GM21529 (cell line): ENCODE results near the gene NRBP1.

Experiments used
- ATAC-seq: cut with Tn5 transposase; IDR thresholded peaks from one replicate; pipeline ENCODE4 v1.9.1; 2021; ENCODE audit not compliant: unreplicated experiment

Gene NRBP1

GRCh38 chr2:27428213-27428977 is at the start of gene NRBP1:
Gene NRBP1 (plus strand): TSS chr2:27428631. CDS start chr2:27433274, 4,643 bp downstream.
- ATAC-seq, result peak; percentile 87

GRCh38 chr2:27378809-27379290 is 49.6 kb upstream of the NRBP1 start:
- ATAC-seq, result no peak

- ATAC-seq, result no peak
These were observed 49.0 kb upstream of the NRBP1 start for GRCh38 chr2:27379383-27379835.

DNA sequence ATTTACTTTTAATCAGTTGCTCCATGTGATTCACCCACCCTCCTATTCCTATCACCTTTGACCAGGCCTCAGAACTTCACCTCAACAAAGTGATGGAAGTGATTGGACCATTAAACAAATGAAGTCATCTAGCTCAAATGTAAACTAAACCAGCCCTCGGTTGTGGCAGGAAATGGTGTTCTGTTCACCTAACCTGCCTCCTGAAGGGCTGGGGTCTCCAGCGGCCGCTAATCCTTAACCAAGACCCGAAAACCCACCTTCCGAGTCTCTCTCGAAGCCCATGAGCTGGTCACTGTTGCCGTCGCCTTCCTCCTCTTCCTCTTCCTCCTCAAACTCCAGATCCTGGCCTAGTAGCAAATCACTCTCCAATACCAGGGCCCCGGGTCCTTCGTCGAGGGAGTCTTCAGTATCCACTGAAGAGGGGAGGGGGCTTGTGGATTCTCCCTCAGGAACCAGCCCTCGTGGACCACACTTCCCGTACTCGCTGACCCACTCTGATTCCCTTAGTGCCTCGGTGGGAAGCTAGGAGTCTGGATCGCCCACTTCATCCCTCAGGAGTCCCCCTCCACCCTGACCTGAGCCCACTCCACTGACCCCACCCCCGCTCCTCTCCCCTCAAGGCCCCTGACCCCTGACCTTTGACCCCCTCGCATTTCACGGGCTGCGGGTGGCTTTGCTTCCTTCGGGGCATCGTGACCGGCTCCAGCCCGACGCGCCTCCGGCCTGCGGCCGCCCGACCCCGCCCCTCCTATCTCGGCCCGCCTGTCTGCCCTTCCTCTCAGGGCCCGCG is 48.4 kb upstream of the NRBP1 start:
- peak; percentile 24 for ATAC-seq

DNA sequence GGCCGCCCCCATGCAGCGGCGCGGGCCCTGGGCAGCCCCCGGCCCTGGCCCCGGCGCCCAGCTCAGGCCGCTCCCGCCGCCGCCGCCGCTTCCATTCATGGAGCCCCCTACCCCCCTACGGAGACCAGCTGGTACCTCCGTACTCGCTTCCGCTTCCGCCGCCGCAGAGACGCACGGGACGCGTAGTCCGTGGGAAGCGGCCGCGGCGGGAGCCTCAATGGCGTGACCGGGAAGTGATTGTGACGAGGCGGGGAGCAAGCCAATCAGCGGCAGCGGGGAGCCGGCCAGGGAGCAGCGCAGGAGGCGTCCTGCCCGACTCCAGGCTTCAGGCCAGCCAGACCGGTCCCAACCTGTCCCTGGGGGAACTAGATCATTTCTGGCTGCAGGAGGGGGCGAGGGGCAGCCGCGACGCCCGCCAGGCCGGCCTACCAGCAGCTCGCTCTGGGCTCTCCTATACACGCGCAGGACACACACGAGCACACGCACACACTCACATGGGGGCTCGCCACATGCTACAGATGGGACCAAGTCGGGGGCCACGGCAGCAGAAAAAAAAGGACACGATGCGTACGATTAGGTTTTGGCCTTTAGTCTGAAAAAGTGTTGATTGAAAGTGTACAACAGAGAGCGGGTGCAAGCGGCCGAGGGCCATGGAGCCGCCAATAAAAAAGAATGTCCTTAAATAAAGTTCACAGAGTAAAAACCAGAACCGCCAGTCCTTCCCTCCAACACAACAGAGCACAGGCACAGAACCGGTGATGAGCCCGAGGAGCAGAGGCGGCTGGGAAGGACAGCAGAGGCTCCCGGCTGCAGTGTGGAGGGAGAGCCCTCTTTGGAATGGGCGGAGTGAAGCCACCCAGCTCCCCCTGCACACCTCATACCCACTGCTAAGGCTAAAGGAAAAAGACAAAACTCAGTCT is 47.5 kb upstream of the NRBP1 start, which contains the start of gene ZNF513:
Gene ZNF513 (minus strand): TSS at position 109 of the 920 bp plus-strand sequence. CDS start 208 bp downstream, outside the sequence.
- peak; percentile 87 for ATAC-seq

GRCh38 chr2:27381577-27382181 is 46.8 kb upstream of the NRBP1 start:
- no peak for ATAC-seq

DNA sequence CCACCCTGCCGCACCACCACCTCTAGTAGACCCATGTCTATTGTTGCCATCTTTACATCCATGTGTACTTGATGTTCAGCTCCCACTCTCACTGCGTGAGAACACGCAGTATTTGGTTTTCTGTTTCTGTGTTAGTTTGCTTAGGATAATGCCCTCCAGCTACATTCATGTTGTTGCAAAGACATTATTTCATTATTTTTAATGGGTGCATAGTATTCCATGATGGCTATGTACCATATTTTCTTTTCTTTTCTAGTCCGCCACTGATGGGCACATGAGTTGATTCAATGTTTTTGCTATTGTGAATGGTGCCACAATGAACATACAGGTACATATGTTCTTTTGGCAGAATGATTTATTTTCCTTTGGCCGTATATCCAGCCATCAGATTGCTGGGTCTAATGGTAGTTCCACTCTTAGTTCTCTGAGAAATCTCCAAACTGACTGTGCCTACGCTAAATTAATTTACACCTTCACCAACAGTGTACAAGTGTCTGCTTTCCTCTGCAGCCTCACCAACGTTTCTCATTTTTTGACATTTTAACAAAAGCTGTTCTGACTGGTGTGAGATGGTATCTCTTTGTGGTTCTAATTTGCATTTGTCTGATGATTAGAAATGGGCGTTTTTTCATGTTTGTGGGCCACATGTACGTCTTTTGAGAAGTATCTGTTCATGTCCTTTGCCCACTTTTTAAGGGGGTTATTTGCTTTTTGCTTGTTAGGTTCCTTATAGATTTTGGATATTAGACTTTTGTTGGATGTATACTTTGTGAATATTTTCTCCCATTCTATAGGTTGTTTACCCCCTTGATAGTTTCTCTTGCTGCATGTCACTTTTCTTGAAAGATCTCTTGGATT is 37.4 kb upstream of the NRBP1 start:
- ATAC-seq, result no peak

- ATAC-seq, result no peak
These were observed 35.2 kb upstream of the NRBP1 start for GRCh38 chr2:27393225-27393624.

GRCh38 chr2:27398962-27399361 is 29.5 kb upstream of the NRBP1 start:
- ATAC-seq, result no peak

- ATAC-seq, result no peak
These were observed 27.9 kb upstream of the NRBP1 start for GRCh38 chr2:27400348-27401135.

DNA sequence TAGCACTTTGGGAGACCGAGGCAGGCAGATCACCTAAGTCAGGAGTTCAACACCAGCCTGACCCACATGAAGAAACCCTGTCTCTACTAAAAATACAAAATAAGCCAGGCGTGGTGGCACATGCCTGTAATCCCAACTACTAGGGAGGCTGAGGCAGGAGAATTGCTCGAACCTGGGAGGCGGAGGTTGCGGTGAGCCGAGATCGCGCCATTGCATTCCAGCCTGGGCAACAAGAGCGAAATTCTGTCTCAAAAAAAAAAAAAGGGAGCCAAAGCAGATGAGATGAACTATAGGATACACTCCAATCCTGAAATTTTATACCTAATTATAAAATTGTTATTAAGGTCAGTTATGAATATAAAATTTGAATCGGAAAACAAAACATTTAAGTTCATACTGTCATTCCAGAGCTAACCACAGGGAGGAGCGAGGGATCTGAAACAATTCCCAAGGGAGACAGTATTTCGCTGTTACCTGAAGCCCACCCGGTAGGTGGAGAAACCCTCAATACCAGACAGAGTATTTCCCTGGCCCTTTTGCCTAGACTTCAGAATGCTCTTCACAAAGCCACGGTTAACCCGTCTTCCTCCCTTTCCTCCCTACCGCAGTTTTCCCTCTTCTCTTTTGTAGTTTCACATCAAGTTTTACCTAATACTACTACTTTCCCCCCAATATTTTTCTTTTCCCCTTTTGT is 20.5 kb upstream of the NRBP1 start:
- ATAC-seq, result no peak

GRCh38 chr2:27408601-27409320 is 19.7 kb upstream of the NRBP1 start:
- ATAC-seq, result peak; percentile 36

DNA sequence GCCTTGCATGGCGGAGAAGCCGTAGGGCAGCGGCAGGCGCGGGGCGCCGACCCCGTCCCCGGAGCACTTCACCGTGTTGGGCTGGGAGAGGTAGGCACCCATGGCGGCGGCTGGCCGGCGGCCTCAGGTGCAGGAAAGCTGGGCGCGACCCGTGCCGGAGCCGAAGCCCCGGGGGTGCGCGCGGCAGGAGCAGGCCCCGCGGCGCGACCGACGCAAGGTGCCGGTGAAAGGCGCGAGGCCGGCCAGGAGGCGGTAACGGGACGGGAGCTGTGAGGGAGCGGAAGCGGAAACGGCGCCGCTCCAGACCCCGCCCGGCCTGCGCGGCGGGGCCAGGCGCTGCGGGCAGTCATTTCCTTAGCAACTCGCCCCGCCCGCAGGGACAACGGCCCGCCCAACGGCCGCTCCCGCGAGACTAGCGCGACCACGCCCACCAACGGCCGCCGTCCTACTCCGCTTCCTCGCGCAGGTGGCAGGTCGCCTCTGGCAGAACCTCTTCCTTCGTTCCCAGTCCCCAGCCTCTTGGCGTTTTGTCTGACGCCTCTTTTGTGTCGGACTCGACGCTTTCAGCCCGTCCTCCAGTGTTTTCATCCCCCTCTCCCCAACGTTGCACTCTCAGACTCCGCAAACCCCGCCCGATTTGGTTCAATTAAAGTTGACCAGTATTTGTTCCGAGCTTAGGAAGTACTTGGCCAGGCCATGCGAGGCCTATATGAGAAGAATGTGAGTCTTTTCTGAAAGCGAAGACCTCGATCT is 18.9 kb upstream of the NRBP1 start, which contains the start of gene PPM1G:
Gene PPM1G (minus strand): TSS at position 271 of the 753 bp plus-strand sequence. CDS start 169 bp downstream, at position 102.
- peak; percentile 94 for ATAC-seq

DNA sequence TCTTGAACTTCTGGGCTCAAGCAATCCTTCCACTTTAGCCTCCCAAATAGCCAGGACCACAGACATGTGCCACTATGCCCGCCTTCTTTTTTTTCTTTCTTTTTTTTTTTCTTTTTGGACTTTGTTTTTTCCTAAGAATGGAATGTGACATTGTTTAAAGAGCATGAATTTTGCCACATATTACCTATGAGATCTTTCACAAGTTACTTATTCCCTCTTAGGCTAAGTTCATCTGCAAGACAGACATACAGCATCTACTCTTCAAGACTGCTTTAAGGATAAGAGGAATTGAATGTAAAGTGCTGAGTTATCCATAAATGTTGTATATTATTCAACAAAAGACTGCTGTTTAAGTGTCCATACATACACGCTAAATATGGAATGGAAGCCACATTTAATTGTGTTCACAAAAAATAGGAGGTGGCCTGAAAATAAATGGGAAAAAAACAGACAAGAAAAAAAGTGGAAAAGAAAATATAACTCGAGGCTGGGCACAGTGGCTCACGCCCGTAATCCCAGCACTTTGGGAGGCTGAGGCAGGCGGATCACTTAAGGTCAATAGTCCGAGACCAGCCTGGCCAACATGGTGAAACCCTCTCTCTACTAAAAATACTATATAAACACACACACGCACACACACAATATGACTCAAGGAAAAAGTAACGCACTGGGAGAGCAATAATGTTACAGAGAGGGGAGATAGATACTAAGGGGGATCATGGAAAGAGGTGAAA is 15.8 kb upstream of the NRBP1 start:
- no peak for ATAC-seq

- ATAC-seq, result no peak
These were observed 12.3 kb upstream of the NRBP1 start for GRCh38 chr2:27416151-27416550.

DNA sequence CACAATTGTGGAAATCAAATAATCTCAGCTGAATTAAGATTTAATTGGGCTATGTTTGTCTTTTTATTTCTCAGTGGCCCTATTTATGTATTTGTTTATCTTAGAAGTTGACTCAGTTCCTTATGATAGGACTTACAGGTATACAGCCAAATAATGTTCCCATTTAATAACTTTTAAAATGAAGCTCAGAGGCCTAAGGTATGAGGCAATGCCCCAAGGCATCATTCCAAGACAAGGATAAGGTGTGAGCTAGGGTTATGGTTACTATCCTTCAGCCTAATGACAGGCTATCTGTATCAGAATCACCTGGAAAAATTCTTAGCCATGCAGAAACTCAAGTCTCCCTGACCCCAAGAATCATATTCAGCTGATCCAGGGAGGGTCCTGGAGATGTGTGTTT is 7.4 kb upstream of the NRBP1 start:
- no peak for ATAC-seq
